ENCODE data around the gene SIX5.
A peak's percentile ranks its signal among the peaks of the same experiment; 100 is the strongest.

Gene SIX5

GRCh38 chr19:45785097-45785496 lies 16.0 kb upstream of the SIX5 start:
- Mint-ChIP-seq H3K36me3 (ENCODE audit: low read depth) (peaks cover 20% of the 10 kb centered on the region), H3K27me3 (ENCODE audit: low read depth) (peaks cover 32% of the 10 kb centered on the region), H3K4me1 (ENCODE audit: low read depth) (peaks cover 1% of the 10 kb centered on the region), H3K4me3 (no peak overlapping the region), H3K27ac (no peak overlapping the region), H3K9me3 (no peaks in the 10 kb centered on the region)

- Mint-ChIP-seq H3K4me1 (ENCODE audit: low read depth) (peaks cover 10% of the 10 kb centered on the region), H3K27ac (no peak overlapping the region), H3K27me3 (ENCODE audit: low read depth) (peaks cover 37% of the 10 kb centered on the region), H3K4me3 (no peak overlapping the region), H3K9me3 (no peaks in the 10 kb centered on the region), H3K36me3 (ENCODE audit: low read depth) (peaks cover 16% of the 10 kb centered on the region)
These were observed 15.0 kb upstream of the SIX5 start for GRCh38 chr19:45784096-45784495.

- Mint-ChIP-seq H3K4me3 (no peak overlapping the region), H3K4me1 (ENCODE audit: low read depth) (peaks cover 18% of the 10 kb centered on the region), H3K9me3 (no peaks in the 10 kb centered on the region), H3K36me3 (ENCODE audit: low read depth) (peaks cover 7% of the 10 kb centered on the region), H3K27me3 (ENCODE audit: low read depth) (peaks cover 30% of the 10 kb centered on the region), H3K27ac (no peak overlapping the region)
These were observed 14.1 kb upstream of the SIX5 start for GRCh38 chr19:45782820-45783785.

- Mint-ChIP-seq H3K27me3 (ENCODE audit: low read depth) (peaks cover 21% of the 10 kb centered on the region), H3K27ac (no peak within 1 kb of the TSS), H3K4me3 (no peak within 1 kb of the TSS), H3K36me3 (ENCODE audit: low read depth) (peaks cover 9% of the 10 kb centered on the region), H3K4me1 (ENCODE audit: low read depth) (peaks cover 18% of the 10 kb centered on the region), H3K9me3 (no peaks in the 10 kb centered on the region)
These were observed 13.2 kb upstream of the SIX5 start, which contains the start of gene DMPK for GRCh38 chr19:45782162-45782691. Gene DMPK (minus strand): TSS chr19:45782490. CDS start chr19:45782352, 138 bp downstream.

GRCh38 chr19:45781214-45782161 lies 12.4 kb upstream of the SIX5 start:
- Mint-ChIP-seq H3K4me1 (ENCODE audit: low read depth) (peaks cover 18% of the 10 kb centered on the region), H3K4me3 (no peak overlapping the region), H3K27me3 (ENCODE audit: low read depth) (peaks cover 21% of the 10 kb centered on the region), H3K27ac (no peak overlapping the region), H3K9me3 (no peaks in the 10 kb centered on the region), H3K36me3 (ENCODE audit: low read depth) (peaks cover 10% of the 10 kb centered on the region)

GRCh38 chr19:45780448-45781213 lies 11.6 kb upstream of the SIX5 start:
- Mint-ChIP-seq H3K4me3 (no peak overlapping the region), H3K27me3 (ENCODE audit: low read depth) (peaks cover 21% of the 10 kb centered on the region), H3K27ac (no peak overlapping the region), H3K4me1 (ENCODE audit: low read depth) (peaks cover 18% of the 10 kb centered on the region), H3K9me3 (no peaks in the 10 kb centered on the region), H3K36me3 (ENCODE audit: low read depth) (peaks cover 10% of the 10 kb centered on the region)

- no peaks in the 10 kb centered on the region for H3K9me3 Mint-ChIP-seq
- peaks cover 10% of the 10 kb centered on the region for H3K36me3 Mint-ChIP-seq (ENCODE audit: low read depth)
- H3K27me3 Mint-ChIP-seq (ENCODE audit: low read depth): peaks cover 21% of the 10 kb centered on the region
- H3K4me1 Mint-ChIP-seq (ENCODE audit: low read depth): peaks cover 18% of the 10 kb centered on the region
- H3K27ac Mint-ChIP-seq: no peak overlapping the region
- H3K4me3 Mint-ChIP-seq: no peak overlapping the region
These were observed 11.0 kb upstream of the SIX5 start for GRCh38 chr19:45780146-45780447.

- Mint-ChIP-seq H3K4me3 (peak overlapping the region; percentile 82), H3K36me3 (ENCODE audit: low read depth) (peaks cover 10% of the 10 kb centered on the region), H3K4me1 (ENCODE audit: low read depth) (peaks cover 18% of the 10 kb centered on the region), H3K27me3 (ENCODE audit: low read depth) (peaks cover 21% of the 10 kb centered on the region), H3K9me3 (no peaks in the 10 kb centered on the region), H3K27ac (no peak overlapping the region)
These were observed 10.4 kb upstream of the SIX5 start for GRCh38 chr19:45779231-45780145.

GRCh38 chr19:45778010-45778661 lies 9.1 kb upstream of the SIX5 start:
- peaks cover 21% of the 10 kb centered on the region for H3K27me3 Mint-ChIP-seq (ENCODE audit: low read depth)
- H3K9me3 Mint-ChIP-seq: no peaks in the 10 kb centered on the region
- H3K4me3 Mint-ChIP-seq: peak overlapping the region; percentile 82
- H3K27ac Mint-ChIP-seq: no peak overlapping the region
- peaks cover 18% of the 10 kb centered on the region for H3K4me1 Mint-ChIP-seq (ENCODE audit: low read depth)
- H3K36me3 Mint-ChIP-seq (ENCODE audit: low read depth): peaks cover 10% of the 10 kb centered on the region

- peaks cover 18% of the 10 kb centered on the region for H3K4me1 Mint-ChIP-seq (ENCODE audit: low read depth)
- no peak overlapping the region for H3K4me3 Mint-ChIP-seq
- H3K27me3 Mint-ChIP-seq (ENCODE audit: low read depth): peaks cover 21% of the 10 kb centered on the region
- H3K36me3 Mint-ChIP-seq (ENCODE audit: low read depth): peaks cover 10% of the 10 kb centered on the region
- H3K27ac Mint-ChIP-seq: no peak overlapping the region
- no peaks in the 10 kb centered on the region for H3K9me3 Mint-ChIP-seq
These were observed 8.4 kb upstream of the SIX5 start for GRCh38 chr19:45777395-45777961.

GRCh38 chr19:45774765-45775164 lies 5.7 kb upstream of the SIX5 start:
- peaks cover 19% of the 10 kb centered on the region for H3K4me1 Mint-ChIP-seq (ENCODE audit: low read depth)
- H3K4me3 Mint-ChIP-seq: no peak overlapping the region
- H3K9me3 Mint-ChIP-seq: no peaks in the 10 kb centered on the region
- no peak overlapping the region for H3K27ac Mint-ChIP-seq
- H3K36me3 Mint-ChIP-seq (ENCODE audit: low read depth): peaks cover 10% of the 10 kb centered on the region
- peaks cover 14% of the 10 kb centered on the region for H3K27me3 Mint-ChIP-seq (ENCODE audit: low read depth)

- Mint-ChIP-seq H3K4me1 (ENCODE audit: low read depth) (peaks cover 12% of the 10 kb centered on the region), H3K4me3 (no peak overlapping the region), H3K36me3 (ENCODE audit: low read depth) (peaks cover 7% of the 10 kb centered on the region), H3K27me3 (ENCODE audit: low read depth) (peaks cover 9% of the 10 kb centered on the region), H3K27ac (no peak overlapping the region), H3K9me3 (no peaks in the 10 kb centered on the region)
These were observed 4.3 kb upstream of the SIX5 start for GRCh38 chr19:45773384-45773783.

Measured in T-helper 1 cell treated with Interleukin-12 subunit alpha and Interleukin-12 subunit beta and Interleukin-4 antibody, amounts not matched to agents 30 μg/mL and 1 μg/mL, for 36 hours (primary cell).